Measurements from ENCODE around the gene MAFG. TPM values are rescaled to one million over a fixed set of nuclear protein-coding genes. Genes with fewer than 3 reads are reported as not detected.

MAFG gene
- total and polyA plus RNA-seq, 2 of the 13 experiments (the other 11 are each of a cell fraction or from before 2014, with no cell fraction given), result 14.5 to 20.0 TPM

GRCh38 chr17:81962499-81963441 lies 35.2 kb upstream of the MAFG start (continued):
- TF ChIP-seq SNAPC5 (CRISPR knock-in tag; IDR thresholded peaks at IDR 0.05; ENCODE audit: borderline replicate concordance) (no peak), ZNF20 (CRISPR knock-in tag; IDR thresholded peaks at IDR 0.05) (no peak), ZBTB7B (CRISPR knock-in tag; IDR thresholded peaks at IDR 0.05) (no peak), ZNF546 (CRISPR knock-in tag; conservative IDR thresholded peaks at IDR 0.05) (no peak; the same call in 1 of the 2 replicates), NFIC (IDR thresholded peaks at IDR 0.05; ENCODE audit: low read length) (0 out of 2 replicates have a peak, but pooled peaks have one; percentile 42), NFAT5 (CRISPR knock-in tag; IDR thresholded peaks at IDR 0.05) (no peak), ZNF841 (CRISPR knock-in tag; IDR thresholded peaks at IDR 0.05; ENCODE audit: borderline replicate concordance) (no peak), GABPB1 (CRISPR knock-in tag; IDR thresholded peaks at IDR 0.05) (peak; percentile 41; the same call in 1 of the 2 replicates), CEBPB (IDR thresholded peaks at IDR 0.05; ENCODE audit: borderline replicate concordance, low read depth, low read length) (no peak), XBP1 (CRISPR knock-in tag; IDR thresholded peaks at IDR 0.05) (no peak), ETS1 (CRISPR knock-in tag; IDR thresholded peaks at IDR 0.05) (no peak), RNF2 (conservative IDR thresholded peaks at IDR 0.05; ENCODE audit: low read depth) (no peak; the same call in 1 of the 2 replicates), LRRFIP1 (CRISPR knock-in tag; conservative IDR thresholded peaks at IDR 0.05) (no peak), HOXA7 (CRISPR knock-in tag; IDR thresholded peaks at IDR 0.05) (no peak)
- TF ChIP-seq, protein P1, sequence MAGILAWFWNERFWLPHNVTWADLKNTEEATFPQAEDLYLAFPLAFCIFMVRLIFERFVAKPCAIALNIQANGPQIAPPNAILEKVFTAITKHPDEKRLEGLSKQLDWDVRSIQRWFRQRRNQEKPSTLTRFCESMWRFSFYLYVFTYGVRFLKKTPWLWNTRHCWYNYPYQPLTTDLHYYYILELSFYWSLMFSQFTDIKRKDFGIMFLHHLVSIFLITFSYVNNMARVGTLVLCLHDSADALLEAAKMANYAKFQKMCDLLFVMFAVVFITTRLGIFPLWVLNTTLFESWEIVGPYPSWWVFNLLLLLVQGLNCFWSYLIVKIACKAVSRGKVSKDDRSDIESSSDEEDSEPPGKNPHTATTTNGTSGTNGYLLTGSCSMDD (CRISPR knock-in tag; IDR thresholded peaks at IDR 0.05), result no peak
- TF ChIP-seq, protein P2, sequence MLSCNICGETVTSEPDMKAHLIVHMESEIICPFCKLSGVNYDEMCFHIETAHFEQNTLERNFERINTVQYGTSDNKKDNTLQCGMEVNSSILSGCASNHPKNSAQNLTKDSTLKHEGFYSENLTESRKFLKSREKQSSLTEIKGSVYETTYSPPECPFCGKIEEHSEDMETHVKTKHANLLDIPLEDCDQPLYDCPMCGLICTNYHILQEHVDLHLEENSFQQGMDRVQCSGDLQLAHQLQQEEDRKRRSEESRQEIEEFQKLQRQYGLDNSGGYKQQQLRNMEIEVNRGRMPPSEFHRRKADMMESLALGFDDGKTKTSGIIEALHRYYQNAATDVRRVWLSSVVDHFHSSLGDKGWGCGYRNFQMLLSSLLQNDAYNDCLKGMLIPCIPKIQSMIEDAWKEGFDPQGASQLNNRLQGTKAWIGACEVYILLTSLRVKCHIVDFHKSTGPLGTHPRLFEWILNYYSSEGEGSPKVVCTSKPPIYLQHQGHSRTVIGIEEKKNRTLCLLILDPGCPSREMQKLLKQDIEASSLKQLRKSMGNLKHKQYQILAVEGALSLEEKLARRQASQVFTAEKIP (CRISPR knock-in tag; IDR thresholded peaks at IDR 0.05; ENCODE audit: borderline replicate concordance), result no peak

All from HepG2 (cell line).